HG03135 (cell line): ENCODE results near the gene PKIG.

ENCODE experiments used
- ATAC-seq: cut with Tn5 transposase; IDR thresholded peaks from one replicate; pipeline ENCODE4 v1.9.1; 2021; ENCODE audit warnings: mild to moderate bottlenecking, moderate library complexity; ENCODE audit not compliant: unreplicated experiment

PKIG gene

DNA sequence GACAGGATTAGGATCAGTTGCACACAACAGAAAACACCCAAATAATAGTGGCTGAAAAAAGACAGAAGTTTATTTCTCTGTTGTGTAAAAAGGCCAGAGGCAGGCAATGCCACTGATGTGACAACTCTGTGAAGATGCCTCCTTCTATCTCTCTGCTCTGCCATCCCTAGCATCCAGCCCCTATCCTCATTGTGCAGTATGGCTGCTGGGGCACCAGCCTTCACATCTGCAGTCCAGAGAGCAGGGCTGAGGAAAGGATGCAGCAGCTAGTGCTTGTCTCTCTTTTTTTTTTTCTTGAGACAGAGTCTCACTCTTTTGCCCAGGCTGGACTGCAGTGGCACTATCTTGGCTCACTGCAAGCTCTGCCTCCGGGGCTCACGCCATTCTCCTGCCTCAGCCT lies 75.5 kb downstream of the PKIG start:
- ATAC-seq: no peak

GRCh38 chr20:44658810-44659209 lies 76.4 kb downstream of the PKIG start:
- ATAC-seq: no peak

DNA sequence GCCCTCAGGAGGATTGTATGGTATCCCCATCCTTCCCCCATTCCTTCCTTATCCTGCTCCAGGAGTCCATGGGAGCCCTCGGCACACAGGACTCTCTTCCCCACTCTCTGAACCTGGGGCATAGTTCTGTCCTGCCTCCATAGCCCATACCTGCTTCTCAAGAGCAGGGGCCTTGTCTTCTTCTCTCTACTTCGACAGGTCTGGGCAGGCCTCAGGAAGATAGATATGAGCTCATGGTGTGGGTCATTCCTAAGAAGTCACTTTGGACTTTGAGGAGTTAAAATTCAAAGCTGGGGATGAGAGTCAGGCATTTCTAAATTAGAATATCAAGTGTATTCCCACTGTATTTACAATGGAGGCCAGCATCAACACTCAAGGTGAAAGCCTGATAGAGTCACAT lies 77.6 kb downstream of the PKIG start:
- ATAC-seq: no peak

DNA sequence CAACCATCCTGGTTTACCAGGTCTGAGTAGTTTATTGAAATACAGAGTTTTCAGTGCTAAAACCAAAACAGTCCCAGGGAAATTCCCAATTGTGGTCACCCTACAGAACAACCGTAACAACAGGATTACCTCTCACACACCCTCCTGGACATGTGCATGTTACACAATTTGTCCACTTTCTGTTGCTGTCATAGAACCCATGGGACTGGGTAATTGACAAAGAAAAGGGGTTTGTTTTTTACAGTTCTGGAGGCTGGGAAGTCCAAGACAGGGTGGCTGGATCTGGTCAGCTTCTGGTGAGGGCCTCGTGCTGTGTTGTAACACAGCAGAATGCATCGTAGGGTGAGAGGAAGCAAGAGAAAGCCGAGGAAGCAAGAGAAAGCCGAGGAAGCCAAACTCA lies 78.2 kb downstream of the PKIG start:
- ATAC-seq: no peak

DNA sequence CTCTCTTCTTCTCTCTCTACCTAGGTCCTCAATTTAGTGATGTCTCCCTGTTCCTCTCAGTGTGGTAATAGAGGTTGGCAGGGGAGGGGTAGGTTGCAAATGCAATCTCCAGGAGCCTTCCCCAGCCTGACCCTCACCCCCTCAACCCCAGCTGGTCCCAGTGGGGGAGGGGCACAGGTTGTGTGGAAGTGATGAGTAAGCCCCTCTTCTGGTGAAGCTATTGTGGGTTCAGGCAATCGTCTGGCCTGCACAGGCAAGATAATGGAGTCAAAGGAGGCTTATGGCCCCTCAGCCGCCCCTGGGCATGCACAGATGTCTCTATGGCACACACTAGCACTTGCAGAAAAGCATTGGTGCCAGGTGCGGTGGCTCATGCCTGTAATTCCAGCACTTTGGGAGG lies 79.9 kb downstream of the PKIG start:
- ATAC-seq: no peak

DNA sequence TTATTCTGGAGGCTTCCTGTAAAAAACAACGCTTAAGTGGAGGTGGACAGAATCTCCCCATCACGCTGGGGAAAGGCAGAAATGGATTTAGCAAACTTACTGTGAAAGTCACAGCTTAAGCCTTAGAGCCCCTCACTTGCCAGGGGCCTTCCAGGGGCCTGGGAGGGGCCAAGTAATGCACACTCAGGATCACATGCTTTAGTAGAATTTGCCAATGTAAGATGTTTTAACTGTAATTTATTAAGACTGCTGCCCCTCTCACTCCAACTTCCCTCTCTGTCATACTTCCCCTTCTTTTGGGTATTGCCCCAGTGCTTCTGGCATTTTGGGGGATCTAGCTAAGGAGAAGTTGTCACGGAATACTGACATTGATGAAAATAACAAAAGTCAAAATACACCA lies 81.8 kb downstream of the PKIG start:
- no peak for ATAC-seq

DNA sequence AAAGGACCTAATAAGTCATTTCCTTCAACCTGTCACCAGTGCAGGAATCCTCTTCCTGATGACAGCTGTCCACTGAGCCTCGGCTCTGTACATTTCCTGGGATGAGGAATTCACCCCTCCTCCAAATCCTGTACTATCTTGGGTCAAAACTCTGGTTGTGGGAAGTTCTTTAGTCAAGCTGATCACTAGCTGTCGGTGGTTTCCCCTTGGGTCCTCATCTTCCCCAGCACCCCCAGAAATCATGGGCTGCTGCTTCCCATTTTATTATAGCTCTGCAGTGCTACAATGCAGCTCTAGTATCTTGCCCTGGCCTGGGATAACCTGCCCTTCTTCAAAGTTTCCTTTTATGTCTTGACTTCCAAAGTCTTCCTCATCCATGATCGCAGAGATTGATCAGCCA lies 83.7 kb downstream of the PKIG start:
- no peak for ATAC-seq
